Measurements from ENCODE around the gene CXorf65.

GRCh38 chrX:71118032-71118984 lies 11.8 kb upstream of the CXorf65 start, which contains the start of gene MED12:
- no peak for TF ChIP-seq SPI1 (IDR thresholded peaks at IDR 0.05; ENCODE audit: borderline replicate concordance, low read depth)
- no peak for TF ChIP-seq CTCF (IDR thresholded peaks at IDR 0.05; ENCODE audit: insufficient read depth, low read length)
- TF ChIP-seq POLR2AphosphoS5 (IDR thresholded peaks at IDR 0.05; ENCODE audit: low read depth) = peak; percentile 31; the same call in 1 of the 2 replicates

All from HL-60 (cell line).